HCT116 (cell line): Measurements from ENCODE around the gene CCND1.

Experiments
- REST ChIP-seq: IDR thresholded peaks from 2 replicates; pipeline ENCODE4 v1.6.1; 2012; ENCODE audit warnings: low read depth
- YY1 ChIP-seq: IDR thresholded peaks from 2 replicates; pipeline ENCODE4 v1.6.1; 2011; ENCODE audit warnings: low read length, low read depth, moderate library complexity, mild to moderate bottlenecking; ENCODE audit not compliant: insufficient replicate concordance; ENCODE audit errors: extremely low read depth
- TF ChIP-seq, protein P1 (sequence below), 3 experiments: fragments of 200-600 bp in 1 of 3; sonication (generic) in 1 of 3; IDR thresholded peaks in 2 of 3; conservative IDR thresholded peaks in 1 of 3; 2 replicates each; pipeline ENCODE4 v1.5.1; 2012 to 2017; ENCODE audit warnings: low read depth in 2 of 3, low read length in 2 of 3, antibody characterized with exemption in 1 of 3, borderline replicate concordance in 1 of 3, control low read depth in 1 of 3, mild to moderate bottlenecking in 1 of 3, mixed read lengths in 1 of 3, mixed run types in 1 of 3, moderate library complexity in 1 of 3; ENCODE audit not compliant: insufficient read depth in 1 of 3

DNA sequence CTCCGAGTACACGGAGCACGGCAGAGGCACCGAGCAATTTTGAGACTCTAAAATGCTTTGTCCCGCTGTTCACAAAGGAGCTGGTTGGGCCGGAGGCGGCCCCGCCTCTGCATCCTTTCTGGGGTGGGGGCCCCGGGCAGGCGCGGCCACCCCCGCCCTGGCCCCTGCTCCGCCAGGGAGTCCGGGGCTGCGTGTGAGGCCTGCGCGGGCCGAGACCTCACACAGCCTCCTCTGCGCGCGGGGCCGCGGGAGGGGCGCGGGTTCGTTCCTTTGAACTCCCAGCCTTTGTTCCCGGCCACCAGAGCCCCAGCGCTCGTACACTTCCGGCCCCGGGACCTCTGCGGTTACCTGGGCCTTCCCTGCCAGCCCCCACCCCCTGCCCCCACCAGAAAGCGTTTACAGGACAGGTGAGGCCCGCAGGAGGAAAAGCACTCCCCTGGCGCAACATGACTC is 61.3 kb downstream of the CCND1 start:
- TF ChIP-seq, protein P1, sequence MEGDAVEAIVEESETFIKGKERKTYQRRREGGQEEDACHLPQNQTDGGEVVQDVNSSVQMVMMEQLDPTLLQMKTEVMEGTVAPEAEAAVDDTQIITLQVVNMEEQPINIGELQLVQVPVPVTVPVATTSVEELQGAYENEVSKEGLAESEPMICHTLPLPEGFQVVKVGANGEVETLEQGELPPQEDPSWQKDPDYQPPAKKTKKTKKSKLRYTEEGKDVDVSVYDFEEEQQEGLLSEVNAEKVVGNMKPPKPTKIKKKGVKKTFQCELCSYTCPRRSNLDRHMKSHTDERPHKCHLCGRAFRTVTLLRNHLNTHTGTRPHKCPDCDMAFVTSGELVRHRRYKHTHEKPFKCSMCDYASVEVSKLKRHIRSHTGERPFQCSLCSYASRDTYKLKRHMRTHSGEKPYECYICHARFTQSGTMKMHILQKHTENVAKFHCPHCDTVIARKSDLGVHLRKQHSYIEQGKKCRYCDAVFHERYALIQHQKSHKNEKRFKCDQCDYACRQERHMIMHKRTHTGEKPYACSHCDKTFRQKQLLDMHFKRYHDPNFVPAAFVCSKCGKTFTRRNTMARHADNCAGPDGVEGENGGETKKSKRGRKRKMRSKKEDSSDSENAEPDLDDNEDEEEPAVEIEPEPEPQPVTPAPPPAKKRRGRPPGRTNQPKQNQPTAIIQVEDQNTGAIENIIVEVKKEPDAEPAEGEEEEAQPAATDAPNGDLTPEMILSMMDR (IDR thresholded peaks at IDR 0.05 in 2 of 3, conservative IDR thresholded peaks at IDR 0.05 in 1 of 3; ENCODE audit: borderline replicate concordance in 1 of 3, insufficient read depth in 1 of 3, low read depth in 2 of 3, low read length in 2 of 3) = no peak
- TF ChIP-seq REST (no peak), YY1 (no peak)
